Dermis microvascular lymphatic vessel endothelial cell (primary cell): ENCODE data around the gene CNTFR. TPM values are rescaled to one million over a fixed set of nuclear protein-coding genes. Genes with fewer than 3 reads are reported as not detected.

Experiments used
- DNase-seq, 2 donors: peaks; one replicate each; pipeline versions ENCODE4 v3.0.0 to v3.0.0-alpha.2; 2010; ENCODE audit warnings: low read depth in 2 of 2
- total RNA-seq: library from RNA; depleted of rRNA; stranded (reverse); fragments of >200 nt; gene quantifications from 2 replicates; pipeline ENCODE4 v1.2.1, GENCODE V29; 2014

Gene CNTFR
- total RNA-seq, 1 donor from 2014 or later, result not detected

DNA sequence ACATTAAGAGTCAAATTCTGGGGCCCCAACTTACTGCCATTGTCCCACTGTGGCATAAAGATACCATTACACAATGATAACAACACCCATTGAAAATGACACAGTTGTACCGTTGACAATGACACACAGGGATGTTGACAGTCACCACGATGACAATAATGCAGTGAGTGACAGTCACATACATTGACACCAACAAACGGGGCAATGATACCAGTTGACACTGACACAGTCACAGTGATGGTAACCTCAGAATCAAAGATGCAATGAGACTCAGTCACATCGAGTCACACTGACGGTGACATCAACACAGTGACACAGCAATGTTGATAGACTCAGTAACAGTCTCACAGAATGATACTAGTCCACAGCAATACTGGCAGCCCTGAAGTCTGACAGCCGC is 16.9 kb downstream of the CNTFR start:
- no peak for DNase-seq

DNA sequence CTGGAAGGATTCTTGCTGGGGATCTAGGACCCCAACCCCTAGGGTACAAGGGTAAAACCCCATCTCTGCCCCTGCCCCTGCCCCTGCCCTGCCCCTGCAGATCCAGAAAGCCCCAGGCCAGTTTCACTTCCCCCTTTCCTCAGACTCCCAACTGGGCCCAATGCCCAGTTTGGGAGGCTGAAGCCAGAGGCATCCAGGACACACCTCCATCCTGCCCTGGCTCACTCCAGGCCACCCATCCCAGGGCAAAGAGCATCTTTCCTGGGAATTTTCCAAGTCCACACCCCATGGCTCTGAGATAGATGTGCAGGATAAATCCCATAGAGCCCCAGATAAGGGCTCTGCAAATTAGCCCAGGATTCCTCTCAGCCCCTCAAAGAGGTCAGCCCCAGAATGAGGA is 17.4 kb downstream of the CNTFR start:
- no peak for DNase-seq

DNA sequence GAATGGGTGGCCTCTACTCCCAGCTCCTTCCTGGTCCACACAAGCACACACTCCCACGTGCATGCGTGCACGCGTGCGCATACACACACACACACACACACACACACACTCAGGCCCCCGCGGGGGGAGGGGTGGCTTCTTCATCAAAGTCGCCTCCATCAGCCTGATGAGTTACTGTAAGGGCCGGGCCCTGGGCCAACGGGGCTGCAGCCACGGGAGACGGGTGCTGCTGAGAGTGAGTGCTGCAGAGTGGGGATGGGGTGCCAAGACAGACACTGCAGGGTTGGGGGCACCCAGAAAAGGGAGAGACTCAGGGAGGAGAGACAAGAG is 18.1 kb downstream of the CNTFR start:
- no peak for DNase-seq

- DNase-seq, result no peak
Measured at GRCh38 chr9:34570809-34571480, 18.6 kb downstream of the CNTFR start.

DNA sequence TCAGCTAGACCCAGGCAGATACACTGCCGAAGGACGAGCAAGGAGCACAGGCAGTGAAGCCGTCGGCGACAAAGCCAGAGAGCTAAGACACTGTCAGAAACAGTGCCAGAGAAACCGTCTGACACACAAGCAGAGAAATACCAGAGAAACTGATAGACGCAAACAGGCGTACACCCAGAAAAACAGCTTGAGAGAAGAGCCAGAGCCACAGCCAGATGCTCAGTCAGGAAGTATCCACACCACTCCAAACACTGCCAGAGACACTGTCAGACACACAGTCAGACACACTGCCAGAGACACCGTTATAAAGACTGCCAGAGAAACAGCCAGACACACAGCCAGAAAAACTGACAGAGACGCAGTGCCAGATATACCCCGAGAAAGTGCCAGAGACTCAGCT is 19.1 kb downstream of the CNTFR start:
- no peak for DNase-seq

GRCh38 chr9:34568774-34569173 is 20.8 kb downstream of the CNTFR start:
- DNase-seq, result no peak

GRCh38 chr9:34568133-34568532 is 21.4 kb downstream of the CNTFR start:
- DNase-seq, result no peak

DNA sequence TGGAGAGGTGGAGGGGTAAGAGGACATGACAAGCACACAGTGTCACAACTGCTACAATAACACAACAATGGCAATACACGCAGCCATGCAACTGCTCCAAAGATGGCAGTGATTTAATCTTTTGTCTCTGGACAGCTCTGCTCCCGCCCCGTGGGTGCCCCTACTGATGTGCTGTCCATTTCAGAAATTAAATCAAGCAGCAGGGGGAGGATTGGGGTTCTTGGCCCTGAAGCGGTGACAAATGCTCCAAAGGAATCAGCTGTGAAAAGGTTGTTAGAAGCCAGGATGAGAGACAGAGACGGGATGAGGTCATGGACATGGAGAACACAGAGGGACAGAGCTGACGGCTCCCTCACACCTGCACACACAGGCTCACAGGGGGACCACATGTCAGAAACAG is 22.6 kb downstream of the CNTFR start:
- no peak for DNase-seq

DNA sequence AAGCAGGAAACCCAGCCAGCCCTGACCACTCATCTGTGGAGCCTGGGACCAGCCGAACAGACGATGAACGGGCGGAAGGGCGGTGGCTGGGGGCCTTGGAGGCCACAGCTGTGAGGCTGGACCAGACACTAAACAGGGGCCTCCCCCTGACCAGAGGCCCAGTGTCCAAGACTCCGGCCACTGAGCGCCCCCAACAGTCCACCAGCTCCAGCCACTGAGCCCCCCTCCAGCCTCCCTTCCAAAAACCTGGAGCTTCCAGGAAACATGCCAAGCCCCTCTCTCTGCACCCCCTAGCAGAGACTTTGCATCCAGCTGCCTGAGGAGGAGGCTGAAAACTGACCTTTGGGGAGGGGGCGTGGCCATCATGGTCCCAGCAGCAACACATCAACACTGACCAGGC is 23.2 kb downstream of the CNTFR start:
- DNase-seq, result no peak

- no peak for DNase-seq
Measured at GRCh38 chr9:34565856-34566255, 23.7 kb downstream of the CNTFR start.

DNA sequence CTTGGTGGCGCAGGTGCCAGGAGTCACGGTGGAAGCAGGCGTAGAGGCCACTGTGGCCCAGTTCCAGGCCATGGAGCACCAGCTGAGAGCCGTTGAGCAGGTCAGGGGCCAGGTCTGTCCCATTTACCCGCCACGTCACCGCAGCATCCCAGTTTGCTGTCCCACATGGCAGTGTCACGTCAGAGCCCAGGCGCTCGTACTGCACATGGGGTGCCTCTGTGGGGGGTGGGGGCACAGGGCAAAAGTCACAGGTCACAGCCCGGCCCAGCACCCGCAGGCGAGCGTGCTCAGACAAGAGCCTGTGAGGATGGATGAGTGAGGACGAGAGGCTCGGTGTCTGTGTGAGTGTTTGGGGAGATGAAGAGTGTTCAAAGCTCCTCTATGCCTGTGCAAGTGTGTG is 24.9 kb downstream of the CNTFR start:
- no peak for DNase-seq

GRCh38 chr9:34563262-34563661 is 26.3 kb downstream of the CNTFR start:
- DNase-seq, result no peak

DNA sequence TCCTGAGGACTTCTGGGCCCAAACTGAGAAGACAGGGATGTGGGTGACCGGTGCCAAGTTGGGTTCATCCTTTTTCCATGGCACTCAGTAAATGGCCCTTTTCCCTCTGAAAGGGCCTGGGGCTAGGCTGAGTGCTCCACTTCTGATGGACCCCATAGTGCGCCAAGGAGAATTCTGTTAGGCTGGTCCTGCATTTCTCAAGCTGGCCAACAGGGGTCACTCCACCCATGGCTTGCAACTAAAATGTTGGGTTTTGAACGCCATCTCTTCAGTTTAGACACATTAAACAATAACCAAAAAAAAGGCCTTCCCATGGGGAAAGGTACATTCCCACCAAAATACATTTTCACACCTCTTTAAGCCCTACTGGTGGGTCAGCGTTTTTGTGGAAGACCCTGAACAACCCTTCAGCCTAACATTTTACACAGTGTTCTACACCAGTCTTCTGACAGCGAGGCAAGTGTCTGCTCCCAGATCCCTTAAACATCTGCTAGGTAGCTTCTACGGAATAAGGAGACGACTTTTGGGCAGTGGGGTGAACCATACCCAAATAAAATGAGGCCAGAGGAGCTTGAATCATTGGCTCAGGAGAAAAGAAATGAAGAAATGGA is 27.3 kb downstream of the CNTFR start:
- no peak for DNase-seq

DNA sequence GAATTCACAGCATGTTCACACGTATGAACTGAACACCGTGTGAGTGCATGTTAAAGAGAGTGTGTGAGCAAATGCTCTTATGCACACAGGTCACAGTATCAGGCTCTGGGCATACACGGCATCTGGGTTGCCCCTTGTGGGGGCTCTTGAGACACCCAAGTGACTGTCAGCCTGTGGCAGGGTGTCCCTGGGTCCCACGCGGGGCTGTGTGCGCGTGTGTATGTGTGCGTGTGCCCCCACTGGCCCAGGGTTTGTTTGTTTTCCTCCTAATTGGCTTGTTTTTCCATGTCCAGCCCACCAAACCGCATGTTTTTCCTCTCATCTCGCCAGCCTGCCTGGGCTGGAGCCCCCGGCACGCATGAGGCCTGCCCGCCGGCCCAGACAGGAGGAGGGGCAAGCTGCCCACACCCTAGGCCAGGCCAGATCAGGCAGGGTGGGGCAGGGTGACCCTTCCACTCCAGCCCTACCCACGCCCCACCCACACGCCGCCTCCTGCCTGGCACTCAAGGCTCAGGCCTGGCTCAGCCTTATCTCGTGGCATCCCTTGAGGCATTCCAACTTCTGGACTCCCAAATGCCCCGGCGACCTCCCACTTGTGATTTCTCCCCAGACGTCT is 28.8 kb downstream of the CNTFR start:
- DNase-seq, result no peak

DNA sequence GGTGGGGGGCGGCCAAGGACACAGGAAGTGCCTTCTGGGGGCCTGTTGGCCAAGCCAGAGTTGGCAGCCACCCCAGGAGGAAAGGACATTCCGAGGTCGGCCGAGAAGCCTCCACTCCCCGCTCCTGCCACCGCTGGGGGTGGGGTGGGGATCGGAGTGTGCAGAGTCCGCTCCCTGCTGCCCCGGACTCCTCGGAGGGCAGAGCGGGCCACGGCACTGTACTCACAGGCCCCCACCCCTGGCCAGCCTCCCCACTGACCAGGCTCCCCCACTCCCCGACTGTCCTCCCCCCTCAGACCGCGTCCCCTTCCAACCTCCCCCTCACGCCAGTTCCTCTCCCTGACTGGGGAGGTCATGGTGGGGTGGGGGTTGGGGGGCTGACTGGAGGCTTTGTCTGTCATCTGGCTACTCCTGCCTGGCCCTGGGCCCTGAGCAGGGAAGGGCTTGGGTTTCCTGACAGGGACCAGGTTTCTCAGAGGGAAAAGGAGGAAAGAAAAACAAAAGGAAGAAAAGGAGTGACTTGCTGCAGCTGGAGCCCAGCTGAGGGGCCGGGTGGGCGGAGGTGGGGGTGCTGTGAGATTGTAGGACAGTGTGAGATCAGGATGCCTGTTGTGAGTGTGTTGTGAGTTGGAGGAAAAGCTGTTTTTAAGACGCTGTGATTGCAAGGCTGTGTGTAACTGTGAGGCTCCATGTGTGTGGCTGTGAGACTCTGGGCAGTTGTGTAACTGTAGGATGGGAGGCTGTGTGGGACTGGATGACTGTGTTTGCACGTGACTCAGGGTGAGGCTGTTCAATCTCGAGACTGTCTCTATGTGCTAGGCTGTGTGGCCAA is 29.7 kb downstream of the CNTFR start:
- DNase-seq, result no peak

- no peak for DNase-seq
Measured at GRCh38 chr9:34558919-34559623, 30.5 kb downstream of the CNTFR start.

GRCh38 chr9:34558364-34558763 is 31.2 kb downstream of the CNTFR start:
- DNase-seq, result no peak

GRCh38 chr9:34557426-34558321 is 31.9 kb downstream of the CNTFR start:
- no peak for DNase-seq

- no peak for DNase-seq
Measured at GRCh38 chr9:34556949-34557348, 32.6 kb downstream of the CNTFR start.

DNA sequence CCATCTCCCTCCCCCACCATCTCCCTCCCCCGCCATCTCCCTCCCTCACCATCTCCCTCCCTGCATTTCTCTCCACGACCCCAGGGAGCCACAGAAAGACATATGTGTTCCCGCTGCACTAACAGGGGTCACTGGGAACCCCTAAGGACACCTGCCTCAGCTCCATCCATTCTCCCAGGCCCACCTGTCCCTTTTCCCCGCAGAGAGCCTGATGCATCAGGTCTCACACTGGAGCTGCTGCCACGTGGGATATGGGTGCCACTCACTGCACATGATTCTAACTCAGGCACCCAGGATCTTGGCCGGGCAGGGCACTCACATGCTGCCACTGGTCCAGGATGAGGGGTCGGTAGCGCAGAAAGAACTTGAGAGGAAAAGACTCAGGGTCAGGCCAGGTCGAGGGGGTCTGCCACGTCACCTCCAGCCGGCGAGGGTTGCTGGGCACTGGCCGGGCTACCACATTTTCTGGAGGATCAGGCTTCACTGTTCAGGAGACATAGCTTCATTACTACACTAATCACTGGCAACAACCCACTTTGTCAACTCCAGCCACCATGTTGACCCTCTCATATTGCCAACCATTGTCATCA is 33.5 kb downstream of the CNTFR start:
- no peak for DNase-seq
